GM21367 (cell line): ENCODE results near the gene LRRC40.
"Not testable (repeated sequence)": the region's sequence is repeated elsewhere in the genome, so short reads cannot be mapped to it uniquely, and the experiment has no call there.

Experiments used
- ATAC-seq: cut with Tn5 transposase; IDR thresholded peaks from one replicate; pipeline ENCODE4 v1.9.1; 2021; ENCODE audit not compliant: unreplicated experiment

The LRRC40 gene

DNA sequence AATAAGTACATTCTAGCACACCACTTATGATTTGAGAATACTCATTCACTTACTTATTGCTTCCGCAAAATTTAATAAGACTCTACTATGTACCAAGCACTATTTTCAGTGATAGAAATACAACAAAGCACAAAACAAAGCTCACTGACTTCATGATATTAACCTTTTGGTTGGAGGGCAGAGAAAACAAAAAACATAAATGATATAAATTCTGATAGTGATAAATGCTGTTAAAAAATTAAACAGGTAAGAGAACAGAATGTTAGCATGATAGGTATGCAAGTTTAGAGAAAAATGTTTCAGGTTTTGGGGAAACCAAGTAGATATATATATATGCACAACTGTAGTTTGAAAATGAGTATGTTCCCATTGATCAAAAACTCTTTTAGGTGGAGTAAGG, 1.2 kb downstream of the LRRC40 start:
- no peak for ATAC-seq

DNA sequence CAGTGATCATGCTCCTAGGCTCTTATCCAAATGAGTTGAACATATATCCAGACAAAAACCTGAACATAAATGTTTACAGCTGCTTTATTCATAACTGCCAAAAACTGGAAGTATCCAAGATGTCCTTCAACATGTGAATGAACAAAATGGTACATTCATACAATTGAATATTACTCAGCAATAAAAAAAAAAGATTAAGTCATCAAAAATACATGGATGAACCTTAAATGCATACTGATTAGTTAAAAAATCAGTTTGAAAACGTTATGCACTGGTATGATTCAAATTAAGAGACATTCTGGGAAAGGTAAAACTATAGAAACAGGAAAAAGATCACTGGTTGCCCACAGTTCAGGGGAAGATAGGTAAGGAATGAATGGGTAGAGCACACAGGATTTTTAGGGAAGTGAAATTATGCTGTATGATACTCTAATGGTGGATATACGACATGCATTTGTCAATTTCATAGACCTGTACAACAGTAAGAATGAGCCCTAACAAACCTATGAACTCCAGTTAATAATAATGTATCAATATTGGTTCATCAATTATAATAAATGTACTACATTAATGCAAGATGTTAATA, 3.1 kb downstream of the LRRC40 start:
- ATAC-seq: no peak

DNA sequence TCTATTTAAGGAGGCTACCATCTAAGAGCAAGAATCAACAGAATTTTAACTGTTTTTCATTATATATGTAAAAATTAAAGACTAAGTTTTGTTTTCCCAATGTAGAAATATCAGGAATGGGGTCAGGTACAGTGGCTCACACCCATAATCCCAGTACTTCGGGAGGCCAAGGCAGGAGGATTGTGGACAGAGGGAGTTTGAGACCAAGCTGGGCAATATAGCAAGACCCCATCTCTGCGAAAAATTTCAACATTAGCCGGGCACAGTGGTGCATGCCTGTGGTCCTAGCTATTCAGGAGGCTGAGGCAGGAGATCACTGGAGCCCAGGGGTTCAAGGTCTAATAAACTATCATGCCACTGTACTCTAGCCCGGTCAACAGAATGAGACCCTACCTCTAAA, 5.3 kb downstream of the LRRC40 start:
- no peak for ATAC-seq

DNA sequence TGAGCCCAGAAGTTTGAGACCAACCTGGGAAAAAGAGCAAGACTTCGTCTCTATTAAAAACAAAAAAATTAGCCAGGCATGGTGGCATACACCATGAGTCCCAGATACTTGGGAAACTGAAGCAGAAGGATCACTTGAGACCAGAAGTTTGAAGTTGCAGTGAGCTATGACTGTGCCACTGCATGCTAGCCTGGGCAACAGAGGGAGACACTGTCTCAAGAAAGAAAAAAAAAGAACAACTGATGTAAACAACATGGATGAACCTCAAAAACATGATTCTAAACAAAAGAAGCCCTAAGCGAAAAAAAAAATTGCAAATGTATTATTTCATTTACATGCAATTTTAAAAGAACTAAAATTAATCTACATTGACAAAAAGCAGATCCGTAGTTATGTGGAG, 9.0 kb downstream of the LRRC40 start:
- no peak for ATAC-seq

DNA sequence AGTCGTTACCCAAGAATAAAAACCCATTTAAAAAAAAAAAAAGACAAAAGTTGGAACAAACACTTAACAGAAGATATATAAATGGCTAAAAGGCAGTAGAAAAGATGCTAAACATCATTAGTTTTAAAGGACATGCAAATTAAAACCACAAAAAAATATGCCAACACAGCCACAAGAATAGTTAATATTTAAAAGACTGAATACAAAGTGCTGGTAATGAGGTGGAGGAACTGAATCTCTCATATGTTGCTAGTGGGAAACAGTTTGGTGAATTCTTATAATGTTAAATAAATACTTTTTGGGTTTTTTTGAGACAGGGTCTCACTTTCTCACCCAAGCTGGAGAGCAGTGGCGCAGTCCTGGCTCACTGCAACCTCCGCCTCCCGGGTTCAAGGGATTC, 10.0 kb downstream of the LRRC40 start:
- no peak for ATAC-seq

DNA sequence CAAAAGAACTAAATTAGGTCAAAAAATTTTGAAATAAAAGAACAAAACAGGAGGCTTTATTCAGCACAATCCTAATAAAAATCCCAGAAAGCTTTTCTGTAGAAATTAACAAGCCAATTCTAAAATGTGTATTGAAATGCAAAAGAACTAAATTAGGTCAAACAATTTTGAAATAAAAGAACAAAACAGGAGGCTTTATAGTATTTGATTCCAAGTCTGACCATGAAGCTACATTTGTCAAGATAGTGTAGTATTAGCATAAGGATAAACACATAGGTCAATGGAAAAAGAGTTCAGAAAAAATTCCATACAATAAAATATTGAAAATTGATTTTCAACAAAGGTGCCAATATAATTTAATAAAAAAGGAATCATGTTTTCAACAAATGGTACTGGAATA, 10.8 kb downstream of the LRRC40 start:
- no peak for ATAC-seq

DNA sequence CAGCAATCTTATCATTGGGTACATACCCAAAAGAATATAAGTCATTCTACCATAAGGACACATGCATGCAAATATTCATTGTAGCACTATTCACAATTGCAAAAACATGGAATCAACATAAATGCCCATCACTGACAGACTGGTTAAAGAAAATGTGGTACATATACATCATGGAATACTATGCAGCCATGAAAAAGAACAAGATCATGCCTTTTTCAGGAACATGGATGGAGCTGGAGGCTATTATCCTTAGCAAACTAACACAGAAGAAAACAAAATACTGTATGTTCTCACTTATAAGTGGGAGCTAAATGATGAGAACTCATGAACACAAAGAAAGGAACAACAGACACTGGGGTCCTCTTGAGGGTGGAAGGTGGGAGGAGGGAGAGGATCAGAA, 12.9 kb downstream of the LRRC40 start:
- ATAC-seq: not testable (repeated sequence)

DNA sequence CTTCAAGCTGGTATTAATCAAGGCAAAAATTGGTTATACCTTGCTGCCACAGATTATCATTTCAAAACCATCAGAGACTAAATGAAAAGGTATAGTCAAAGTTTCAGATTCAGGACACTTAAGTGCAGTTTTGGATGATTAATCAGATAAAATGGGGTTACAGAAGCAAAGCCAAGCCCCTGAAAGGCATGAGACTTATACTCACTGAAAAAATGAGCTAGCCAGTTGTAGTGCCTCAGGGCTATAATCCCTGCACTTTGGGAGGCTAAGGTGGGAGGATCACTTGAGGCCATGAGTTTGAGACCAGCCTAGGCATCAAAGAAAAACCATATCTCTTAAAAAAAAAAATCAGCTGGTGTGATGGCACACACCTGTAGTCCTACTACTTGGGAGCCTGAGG, 15.2 kb downstream of the LRRC40 start:
- no peak for ATAC-seq

DNA sequence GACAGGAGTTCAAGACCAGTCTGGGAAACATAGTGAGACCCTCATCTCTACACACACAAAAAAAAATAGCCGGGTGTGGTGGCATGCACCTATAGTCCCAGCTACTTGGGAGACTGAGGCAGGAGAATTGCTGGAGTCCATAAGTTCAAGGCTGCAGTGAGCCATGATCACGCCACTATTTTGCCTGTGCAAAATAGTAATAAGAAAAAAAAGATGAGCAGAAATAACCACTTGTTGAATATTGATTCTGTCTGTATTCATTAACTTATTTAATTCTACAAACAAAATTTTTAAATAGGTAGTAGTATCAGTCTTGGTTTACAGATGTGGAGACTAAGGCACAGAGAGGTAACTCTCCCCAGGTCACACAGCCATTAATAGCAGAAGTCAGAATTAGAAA, 16.9 kb downstream of the LRRC40 start:
- no peak for ATAC-seq

DNA sequence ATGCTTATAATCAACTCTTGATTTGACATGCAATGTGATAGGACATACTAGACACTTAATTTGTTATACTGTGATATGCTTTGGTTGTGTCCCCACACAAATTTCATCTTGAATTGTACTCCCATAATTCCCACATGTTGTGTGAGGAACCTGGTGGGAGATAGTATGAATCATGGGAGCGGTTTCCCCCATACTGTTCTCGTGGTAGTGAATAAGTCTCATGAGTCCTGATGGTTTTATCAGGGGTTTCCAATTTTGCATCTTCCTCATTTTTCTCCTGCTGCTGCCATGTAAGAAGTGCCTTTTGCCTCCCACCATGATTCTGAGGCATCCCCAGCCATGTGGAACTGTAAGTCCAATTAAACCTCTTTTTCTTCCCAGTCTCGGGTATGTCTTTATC, 20.2 kb downstream of the LRRC40 start:
- not testable (repeated sequence) for ATAC-seq

DNA sequence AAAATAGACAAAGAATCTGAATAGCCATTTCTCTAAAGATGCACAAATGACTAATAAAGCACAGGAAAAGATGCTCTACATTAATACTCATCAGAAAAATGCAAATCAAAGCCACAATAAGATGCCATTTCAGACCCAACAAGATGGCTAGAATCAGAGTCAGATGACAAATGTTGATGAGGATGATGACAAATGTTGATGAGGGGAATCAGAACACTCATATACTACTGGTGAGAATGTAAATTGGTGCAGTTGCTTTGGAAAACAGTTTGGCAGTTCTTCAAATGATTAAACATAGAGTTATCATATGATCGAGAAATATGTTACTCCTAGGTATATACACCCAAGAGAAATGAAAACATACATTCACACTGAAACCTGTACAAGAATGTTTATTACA, 33.9 kb downstream of the LRRC40 start:
- no peak for ATAC-seq

DNA sequence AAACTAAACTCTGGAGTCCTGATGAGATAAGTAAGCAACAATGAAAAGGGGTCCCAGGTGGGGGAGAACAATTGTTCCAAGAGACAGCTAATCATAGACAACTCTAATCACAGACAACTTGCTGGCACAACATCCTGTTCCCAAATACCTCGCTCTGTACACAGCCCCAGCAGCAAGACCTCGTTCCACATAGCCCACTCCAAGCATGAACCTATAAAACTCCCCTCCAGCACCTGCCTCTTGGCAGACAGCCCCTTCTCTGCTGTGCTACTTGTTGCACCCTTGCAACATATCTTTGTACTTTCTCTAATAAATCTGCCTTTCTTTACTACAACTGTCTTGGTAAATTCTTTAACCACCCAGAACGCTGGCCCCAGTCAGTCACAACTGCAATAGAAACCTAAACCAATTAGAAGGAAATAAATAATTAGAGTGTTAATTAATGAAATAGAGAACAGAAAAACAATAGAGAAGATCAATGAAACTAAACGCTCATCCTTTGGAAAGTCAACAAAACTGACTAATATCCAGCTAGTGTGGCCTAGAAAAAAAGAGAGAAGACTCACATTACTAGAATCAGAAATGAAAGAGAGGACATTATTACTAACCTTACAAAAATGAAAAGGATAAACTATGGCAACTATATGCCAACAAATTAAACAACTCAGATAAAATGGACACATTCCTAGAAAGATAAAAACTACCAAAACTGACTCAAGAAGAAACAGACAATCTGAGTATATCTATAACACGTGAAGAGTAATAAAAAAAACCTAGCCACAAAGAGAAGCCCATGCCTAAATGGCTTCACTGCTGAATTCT, 36.1 kb downstream of the LRRC40 start:
- no peak for ATAC-seq

DNA sequence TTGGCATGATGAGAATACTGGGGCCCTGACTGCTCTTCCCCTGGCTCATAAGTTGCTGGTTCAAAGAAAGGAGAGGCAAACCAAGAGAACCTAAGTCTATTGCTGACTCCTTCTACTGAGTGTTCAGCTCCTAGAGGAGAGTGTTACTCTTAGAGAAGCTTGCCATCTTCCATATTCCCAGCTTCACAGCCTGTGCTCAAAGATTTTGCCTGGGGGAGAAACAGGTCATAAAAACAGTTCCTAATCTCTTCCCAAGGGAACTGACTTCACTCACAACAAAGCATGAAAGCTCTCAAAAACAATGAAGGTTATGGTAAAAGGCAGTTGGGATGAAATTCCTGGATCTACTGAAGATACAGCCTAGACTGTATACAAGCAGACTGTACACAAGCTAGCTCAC, 37.1 kb downstream of the LRRC40 start:
- no peak for ATAC-seq

DNA sequence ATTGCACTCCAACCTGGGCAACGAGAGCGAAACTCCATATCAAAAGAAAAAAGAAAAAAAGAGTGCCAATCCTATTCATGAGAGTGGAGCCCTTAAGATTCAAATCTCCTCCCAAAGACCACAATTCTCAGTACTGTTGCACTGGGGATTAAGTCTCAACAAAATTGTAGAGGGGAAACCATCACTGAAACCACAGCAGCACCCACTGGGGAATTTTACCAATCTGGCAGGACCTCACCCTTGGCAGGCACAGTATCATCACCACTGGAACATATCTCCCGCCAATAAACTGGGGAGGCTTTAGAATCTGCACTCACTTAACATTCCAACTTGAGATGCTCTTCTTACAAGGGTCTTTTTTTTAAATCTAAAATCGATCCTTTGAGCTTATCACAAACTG, 41.0 kb downstream of the LRRC40 start:
- ATAC-seq: no peak

DNA sequence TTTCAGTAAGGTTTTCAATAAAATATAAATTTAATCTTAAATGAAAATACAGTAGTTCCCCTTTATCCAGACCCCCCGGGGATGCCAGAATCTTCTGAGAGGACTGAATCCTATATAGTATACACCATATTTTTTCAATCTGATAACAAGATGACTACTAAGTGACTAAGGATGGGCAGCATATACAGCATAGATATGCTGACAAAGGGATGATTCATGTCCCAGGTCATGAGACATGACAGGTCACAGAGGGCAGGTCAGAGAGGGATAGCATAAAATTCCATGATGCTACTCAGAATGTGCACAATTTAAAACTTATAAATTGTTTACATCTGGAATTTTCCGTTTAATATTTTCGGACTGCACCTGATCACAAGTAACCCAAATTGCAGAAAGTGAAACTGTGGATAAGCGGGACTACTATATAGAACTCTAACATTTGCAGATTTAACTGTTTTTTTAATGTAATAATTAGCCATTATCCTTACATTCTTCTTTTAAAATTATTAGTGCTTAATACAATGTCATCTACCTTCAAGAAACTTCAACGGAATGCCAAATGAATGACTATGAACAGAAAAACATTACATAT, 48.8 kb downstream of the LRRC40 start:
- ATAC-seq: no peak

DNA sequence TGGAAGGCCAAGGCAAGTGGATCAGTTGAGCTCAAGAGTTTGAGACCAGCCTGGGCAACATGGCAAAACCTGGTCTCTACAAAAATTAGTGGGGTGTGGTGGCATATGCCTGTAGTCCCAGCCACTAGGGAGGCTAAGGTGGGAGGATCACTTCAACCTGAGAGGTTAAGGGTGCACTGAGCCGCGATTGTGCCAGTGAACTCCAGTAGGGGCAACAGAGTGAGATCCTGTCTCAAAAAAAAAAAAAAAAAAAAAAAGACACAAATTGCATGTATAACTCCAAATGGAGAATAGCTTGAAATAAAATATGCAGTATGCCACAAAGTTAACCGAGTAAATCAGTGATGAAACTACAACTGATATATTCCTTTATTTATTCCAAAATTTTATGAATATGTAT, 51.6 kb downstream of the LRRC40 start:
- ATAC-seq: no peak

DNA sequence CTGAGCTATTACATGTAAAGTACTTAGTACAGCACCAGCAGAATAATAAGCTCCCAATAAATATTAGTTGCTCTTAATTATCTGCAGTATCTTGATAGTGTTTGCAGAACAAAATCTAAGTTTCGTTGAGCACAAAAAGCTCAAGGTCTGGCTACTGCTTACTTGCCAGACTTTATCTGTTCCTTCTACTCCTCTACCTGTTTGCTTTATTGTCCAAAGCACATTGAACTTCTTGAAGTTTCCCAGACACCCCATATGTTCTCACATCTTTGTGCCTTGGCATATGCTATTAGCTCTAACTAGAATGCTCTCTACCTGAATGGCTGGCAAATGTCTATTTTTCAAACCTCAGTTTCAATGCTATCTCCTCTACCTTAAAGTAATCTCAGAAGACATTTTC, 54.9 kb downstream of the LRRC40 start:
- no peak for ATAC-seq

DNA sequence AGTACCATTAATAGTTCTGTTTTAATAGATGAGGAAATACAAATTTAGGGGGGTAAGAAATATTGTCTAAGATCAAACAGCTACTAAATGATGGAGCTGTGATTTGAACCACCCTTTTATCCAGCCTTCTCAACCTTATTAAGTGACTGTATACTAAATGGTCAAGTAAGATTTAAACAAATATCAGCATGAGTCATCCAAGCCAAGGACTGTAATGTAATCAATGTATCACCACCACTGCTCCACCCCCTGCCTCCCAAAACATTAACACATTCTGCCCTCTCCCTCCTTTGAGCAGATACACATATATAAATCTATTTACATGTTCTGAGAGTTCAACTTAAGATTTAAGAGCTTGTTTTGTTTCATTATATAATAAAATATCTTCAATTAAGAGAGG, 58.9 kb downstream of the LRRC40 start:
- no peak for ATAC-seq

DNA sequence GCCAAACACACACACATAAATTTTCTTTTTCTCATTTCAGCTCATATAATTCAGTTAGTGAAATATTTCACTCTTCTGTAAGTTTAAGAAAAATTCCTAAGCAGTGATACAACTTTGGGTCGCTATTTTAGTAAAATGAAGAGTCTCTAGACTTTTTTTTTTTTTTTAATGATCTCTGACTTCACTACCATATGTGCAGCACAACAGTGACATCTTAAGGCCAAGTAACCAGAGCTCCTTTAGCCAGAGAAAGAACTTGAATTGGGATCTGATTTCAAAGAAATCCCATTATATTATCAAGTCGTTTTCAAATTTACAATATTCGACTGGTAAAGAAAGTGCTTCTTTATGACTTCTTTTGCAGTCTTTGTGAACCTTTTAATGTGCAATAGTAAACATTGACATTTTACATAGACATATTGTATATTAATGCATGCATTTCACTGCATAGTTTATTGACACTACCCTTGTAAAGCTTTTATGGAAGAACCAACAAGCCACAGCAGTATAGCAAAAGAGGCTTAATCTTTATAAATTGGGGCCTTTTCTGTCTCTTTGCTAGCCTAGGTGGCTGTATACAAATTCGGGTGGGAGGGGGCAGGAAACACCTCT, 62.2 kb downstream of the LRRC40 start:
- ATAC-seq: no peak

DNA sequence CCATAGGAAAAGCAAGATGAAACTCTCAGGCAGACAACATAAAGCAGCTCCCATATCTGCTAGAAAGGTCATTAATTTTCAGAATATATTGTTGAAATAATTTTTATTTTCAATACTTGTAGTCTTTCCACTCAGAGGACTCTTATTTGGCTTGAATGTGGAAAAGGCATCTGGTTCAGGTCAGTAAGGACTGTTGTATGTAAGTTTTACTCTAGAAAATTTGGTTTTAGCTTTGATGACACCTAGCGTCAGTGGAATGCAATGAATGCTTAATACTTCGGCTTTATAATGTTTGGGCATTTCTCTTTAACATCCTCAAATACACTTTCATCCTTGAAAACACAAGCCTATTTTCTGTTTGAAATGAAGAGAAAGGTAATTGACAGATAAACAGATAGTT, 63.3 kb downstream of the LRRC40 start:
- no peak for ATAC-seq

DNA sequence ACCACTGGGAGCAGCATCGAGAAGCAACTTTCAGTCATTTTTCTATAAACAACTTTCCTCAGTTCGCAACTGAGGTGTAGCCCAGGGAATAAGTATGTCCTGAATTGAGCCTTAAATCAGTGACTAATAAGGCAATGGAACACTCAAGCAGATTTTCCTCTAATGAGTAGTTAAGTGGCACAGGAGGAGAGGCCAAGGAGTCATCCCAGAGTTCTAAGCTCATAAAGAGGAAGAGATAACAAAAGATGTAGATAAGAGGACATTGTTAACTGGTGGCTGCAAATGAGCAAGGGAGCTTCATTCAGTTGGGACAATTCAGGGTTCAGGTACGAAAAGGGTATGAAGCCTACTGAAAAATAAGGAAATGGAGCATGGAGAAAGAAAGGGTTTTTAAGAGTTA, 64.5 kb downstream of the LRRC40 start:
- no peak for ATAC-seq

DNA sequence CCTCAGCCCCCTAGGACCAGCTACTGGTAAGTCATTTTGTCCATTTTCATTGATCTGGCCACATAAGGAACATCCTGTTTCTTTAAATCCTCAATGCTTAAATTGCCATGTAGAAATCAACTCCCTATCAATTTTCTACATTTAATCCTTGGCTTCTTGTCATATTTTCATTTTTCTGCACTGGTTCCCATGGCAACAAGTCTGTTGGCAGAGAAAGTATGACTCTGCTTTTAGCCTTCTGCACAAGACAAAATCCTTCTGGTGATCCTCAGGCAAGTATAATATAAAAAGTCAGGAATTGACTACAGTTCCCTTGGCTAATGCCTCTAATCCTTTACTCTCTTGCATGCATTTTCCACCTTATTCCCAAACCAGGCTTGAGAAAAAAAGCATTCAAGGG, 65.0 kb downstream of the LRRC40 start:
- ATAC-seq: no peak
